PC-9 (cell line): ENCODE data around the gene BOC.
"Not testable (repeated sequence)": the region's sequence is repeated elsewhere in the genome, so short reads cannot be mapped to it uniquely, and the experiment has no call there.

Source experiments
- CTCF ChIP-seq: fragments of 200-600 bp; sonication (generic); conservative IDR thresholded peaks from 2 replicates; pipeline ENCODE4 v1.6.1; 2017; ENCODE audit warnings: mixed run types, antibody characterized with exemption, mild to moderate bottlenecking, moderate library complexity
- EZH2 ChIP-seq: fragments of 200-600 bp; sonication (generic); IDR thresholded peaks from 2 replicates; pipeline ENCODE4 v1.8.0; 2017; ENCODE audit warnings: antibody characterized with exemption, low read depth

GRCh38 chr3:113171675-113172300, 39.6 kb upstream of the BOC start:
- TF ChIP-seq CTCF, EZH2: not testable (repeated sequence)
